ENCODE data around the gene FRMD4A.
"Not testable (repeated sequence)": the region's sequence is repeated elsewhere in the genome, so short reads cannot be mapped to it uniquely, and the experiment has no call there.

The FRMD4A gene

DNA sequence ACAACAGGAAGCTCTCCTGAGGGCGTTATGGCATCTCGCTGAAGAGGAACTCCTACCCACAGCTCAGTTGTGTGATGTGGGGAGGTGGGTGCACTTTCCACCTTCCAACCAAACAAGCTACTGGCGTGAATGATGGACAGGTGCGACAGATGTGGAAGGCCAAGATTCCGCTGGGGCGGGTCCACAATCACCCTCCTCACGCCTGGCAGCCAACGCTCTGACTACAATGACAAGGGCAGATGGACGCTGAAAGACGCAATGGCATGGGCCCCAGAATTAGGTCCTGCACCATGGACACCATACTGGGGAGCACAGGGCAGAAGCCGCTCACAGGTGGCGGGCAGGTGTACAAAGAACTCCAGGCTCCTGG, 461.4 kb downstream of the FRMD4A start:
- FAIRE-seq (no peak), DNase-seq (ENCODE audit: insufficient read length, low spot score) (no peak)

GRCh38 chr10:13868528-13869294, 462.0 kb downstream of the FRMD4A start:
- DNase-seq (ENCODE audit: insufficient read length, low spot score): no peak
- no peak for FAIRE-seq

DNA sequence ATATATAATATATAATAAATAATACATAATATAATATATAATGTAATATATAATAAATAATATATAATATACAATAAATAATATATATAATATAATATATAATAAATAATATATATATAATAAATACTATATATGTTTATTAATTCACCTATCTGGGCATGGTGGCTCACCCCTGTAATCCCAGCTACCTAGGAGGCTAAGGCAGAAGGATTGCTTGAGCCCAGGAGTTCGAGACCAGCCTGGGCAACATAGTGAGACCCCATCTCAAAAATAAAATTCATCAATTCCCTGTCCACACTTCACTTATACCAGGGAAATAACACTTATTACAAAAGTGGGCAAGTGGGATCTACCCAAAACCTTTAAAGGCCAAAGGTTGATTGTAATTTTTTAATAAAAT, 462.9 kb downstream of the FRMD4A start:
- FAIRE-seq (no peak), DNase-seq (ENCODE audit: insufficient read length, low spot score) (no peak)

- no peak for FAIRE-seq
- DNase-seq (ENCODE audit: insufficient read length, low spot score): no peak
Measured at GRCh38 chr10:13865758-13866491, 464.8 kb downstream of the FRMD4A start.

GRCh38 chr10:13865220-13865619, 465.5 kb downstream of the FRMD4A start:
- not testable (repeated sequence) for FAIRE-seq; DNase-seq (ENCODE audit: insufficient read length, low spot score)

DNA sequence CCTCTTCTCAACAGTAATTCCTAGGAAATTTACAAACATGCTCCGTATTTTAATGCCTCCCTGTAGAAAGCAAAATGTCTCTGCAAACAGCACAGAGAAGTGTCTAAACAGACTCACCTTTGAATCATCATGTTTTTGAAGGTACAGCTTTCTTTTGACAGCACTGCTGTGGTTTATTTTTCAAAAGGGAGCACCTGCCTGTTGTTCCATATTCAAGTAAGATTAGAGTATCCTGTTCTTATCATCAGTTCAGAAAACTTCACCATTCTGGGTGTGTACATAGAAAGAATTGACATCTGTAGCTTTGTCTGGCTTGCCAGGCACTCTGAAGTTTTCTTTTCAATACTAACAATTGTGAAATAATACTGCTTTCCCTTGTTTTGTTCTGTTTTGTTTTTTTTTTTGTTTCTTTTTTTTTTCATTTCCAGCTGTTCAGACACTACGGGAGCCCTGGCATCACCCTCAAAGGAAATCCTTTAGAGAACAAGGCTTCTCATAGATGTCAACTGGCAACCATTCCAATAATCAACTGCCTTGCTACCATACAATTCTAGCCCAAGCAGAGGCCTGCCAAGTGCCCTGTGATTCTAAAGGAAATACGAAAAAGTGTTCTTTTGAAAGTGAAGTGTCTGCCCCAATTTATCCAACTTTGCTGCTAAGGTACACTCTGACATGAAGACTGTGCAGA, 468.0 kb downstream of the FRMD4A start:
- no peak for DNase-seq (ENCODE audit: insufficient read length, low spot score)
- no peak for FAIRE-seq

- DNase-seq (ENCODE audit: insufficient read length, low spot score) (no peak), FAIRE-seq (no peak)
Measured at GRCh38 chr10:13860886-13861285, 469.8 kb downstream of the FRMD4A start.

GRCh38 chr10:13859979-13860654, 470.6 kb downstream of the FRMD4A start:
- DNase-seq (ENCODE audit: insufficient read length, low spot score) (no peak), FAIRE-seq (no peak)

DNA sequence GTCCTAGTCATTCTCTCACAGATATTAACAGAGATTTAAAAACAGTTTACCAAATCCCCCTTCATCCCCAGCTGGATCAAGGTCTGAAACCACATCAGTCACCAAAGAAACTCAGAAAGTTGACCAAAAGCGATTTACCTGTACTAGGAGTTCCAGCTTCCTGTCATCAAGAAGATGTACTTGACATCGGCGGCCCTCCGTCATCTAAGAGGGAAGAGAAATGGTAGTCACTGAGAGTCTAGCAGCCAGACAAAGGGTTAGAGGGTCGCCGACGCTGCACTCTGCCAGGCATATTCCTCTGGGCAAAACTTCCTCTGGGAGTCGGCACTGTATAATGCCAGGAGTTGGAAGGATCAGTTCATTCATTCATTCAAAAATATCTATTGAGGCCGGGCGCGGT, 472.0 kb downstream of the FRMD4A start:
- FAIRE-seq: no peak
- DNase-seq (ENCODE audit: insufficient read length, low spot score): no peak

GRCh38 chr10:13857451-13857850, 473.3 kb downstream of the FRMD4A start:
- DNase-seq (ENCODE audit: insufficient read length, low spot score): no peak
- no peak for FAIRE-seq

DNA sequence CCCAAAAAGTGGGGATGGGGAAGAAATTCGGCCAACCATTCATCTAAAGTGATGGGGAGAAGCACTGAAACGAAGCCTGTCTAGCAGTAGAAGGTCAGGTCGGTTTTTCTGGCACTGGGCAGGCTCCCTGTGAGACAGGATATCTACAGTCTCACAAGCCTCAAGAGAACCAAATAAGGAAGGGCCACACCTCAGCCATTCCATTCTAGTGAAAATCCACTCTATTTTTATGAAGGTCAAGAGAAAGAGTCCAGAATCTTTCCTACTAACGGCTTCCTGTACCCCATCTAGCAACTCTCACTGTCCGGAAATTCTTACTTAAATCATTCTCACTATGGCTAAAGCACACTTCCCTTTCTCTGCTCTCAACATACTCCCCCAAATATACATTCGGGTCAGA, 476.9 kb downstream of the FRMD4A start:
- FAIRE-seq (no peak), DNase-seq (ENCODE audit: insufficient read length, low spot score) (no peak)

DNA sequence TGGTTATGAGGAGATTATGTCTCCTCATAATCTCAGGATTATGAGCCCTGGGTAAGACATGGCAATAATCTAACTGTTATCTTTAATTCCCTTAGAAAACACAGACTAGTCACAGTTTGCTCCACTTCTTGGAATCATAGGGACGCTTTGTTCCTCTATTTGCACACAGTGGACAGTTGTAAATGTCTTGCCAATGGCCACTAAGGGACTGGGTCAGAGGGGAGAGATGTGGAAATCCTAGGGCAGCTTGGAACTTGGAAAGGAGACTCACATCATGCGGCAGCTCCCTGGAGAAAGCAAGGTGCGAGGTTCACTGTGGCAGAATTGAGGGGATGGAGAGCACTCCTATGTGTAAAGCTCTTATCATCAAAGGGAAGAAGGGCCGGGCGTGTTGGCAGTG, 477.9 kb downstream of the FRMD4A start:
- FAIRE-seq (no peak), DNase-seq (ENCODE audit: insufficient read length, low spot score) (no peak)

DNA sequence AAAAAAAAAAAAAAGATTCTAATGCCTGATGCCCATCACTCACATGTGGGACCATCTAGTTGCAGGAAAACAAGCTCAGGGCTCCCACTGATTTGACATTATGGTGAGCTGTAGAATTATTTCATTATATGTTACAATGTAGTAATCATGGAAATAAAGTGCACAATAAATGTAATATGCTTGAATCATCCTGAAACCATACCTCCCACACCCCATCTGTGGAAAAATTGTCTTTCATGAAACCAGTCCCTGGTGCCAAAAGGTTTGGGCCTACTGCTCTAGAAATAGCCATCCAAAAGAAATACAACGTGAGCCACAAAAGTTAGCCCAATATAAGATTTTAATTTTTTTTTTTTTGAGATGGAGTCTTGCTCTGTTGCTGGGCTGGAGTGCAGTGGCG, 478.8 kb downstream of the FRMD4A start:
- no peak for FAIRE-seq
- no peak for DNase-seq (ENCODE audit: insufficient read length, low spot score)

- no peak for FAIRE-seq
- DNase-seq (ENCODE audit: insufficient read length, low spot score): no peak
Measured at GRCh38 chr10:13848520-13849445, 481.9 kb downstream of the FRMD4A start.

GRCh38 chr10:13847201-13847631, 483.5 kb downstream of the FRMD4A start:
- no peak for FAIRE-seq
- DNase-seq (ENCODE audit: insufficient read length, low spot score): no peak

- DNase-seq (ENCODE audit: insufficient read length, low spot score) (no peak), FAIRE-seq (no peak)
Measured at GRCh38 chr10:13845897-13846296, 484.8 kb downstream of the FRMD4A start.

DNA sequence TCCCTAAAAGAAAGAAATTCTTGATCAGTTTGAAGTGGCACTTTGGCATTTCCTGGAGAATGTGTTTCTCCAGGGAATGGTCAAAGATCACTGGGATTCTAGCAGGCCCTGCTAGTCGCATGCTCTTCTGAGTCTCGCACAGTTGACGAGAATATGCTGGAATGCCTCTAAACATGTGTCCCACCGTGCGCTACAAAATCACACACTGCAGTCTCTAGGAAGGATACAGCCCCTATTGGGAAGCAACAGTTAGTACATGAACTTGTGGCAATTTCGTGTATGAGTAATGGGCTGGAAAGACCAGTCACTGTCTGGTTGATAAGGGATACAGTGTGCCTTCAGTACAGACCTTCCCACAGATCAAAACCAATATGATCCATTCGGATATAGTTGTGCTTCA, 486.1 kb downstream of the FRMD4A start:
- FAIRE-seq (no peak), DNase-seq (ENCODE audit: insufficient read length, low spot score) (no peak)

- FAIRE-seq: no peak
- DNase-seq (ENCODE audit: insufficient read length, low spot score): no peak
Measured at GRCh38 chr10:13842117-13842516, 488.6 kb downstream of the FRMD4A start.

DNA sequence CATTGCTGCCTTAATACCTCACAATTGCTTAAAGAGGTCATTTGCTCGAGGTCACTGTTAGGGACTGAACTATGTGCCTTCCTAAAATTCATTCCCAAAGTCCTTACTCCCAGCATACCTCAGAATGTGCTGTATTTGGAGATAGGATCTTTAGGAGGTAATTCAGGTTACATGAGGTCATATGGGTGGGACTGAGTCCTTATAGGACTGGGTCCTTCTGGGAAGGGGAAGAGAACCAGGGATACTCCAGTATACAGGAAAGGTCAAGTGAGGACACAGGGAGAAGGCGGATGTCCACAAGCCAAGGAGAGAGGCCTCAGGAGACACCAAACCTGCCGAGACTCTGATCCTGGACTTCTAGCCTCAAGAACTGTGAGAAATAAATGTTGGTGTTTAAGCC, 490.7 kb downstream of the FRMD4A start:
- FAIRE-seq (no peak), DNase-seq (ENCODE audit: insufficient read length, low spot score) (no peak)

DNA sequence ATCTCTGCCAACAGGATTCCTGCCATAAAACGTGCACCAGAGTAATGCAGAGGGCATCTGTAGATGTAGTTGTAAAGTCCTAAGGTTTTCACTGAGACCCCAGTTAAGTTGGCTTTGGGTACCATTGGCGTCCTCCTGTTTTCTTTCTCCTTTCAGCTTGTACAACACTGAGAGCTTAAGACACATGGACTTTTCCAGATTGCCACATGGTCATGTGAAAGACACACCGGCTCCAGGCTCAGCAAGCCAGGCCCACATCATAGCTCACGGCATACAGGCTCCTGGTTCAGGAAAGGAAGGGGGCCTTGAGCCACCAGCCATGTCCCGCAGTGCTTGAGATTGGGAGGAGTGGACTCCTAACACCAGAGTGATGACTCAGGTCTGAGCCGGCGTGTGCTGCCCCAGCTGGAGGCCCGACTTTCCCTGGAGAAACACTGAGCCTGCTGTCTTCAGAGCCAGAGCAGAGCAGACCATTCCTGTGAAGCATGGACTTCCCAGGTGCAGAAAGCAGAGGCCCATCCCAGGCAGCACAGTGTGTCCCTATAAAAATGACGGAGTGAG, 491.2 kb downstream of the FRMD4A start:
- DNase-seq (ENCODE audit: insufficient read length, low spot score) (no peak), FAIRE-seq (no peak)
